Heart right ventricle (tissue), 16 donors: ENCODE results near the gene ETDA. TPM values are rescaled to one million over a fixed set of nuclear protein-coding genes. Genes with fewer than 3 reads are reported as not detected.
"Not testable (repeated sequence)": the region's sequence is repeated elsewhere in the genome, so short reads cannot be mapped to it uniquely, and the experiment has no call there.

Source experiments
- ATAC-seq, 8 donors: fragments of 200-7000 bp; cut with Tn5 transposase; one replicate each; pipeline ENCODE4 v1.9.1; 2020; ENCODE audit warnings: mild to moderate bottlenecking in 8 of 8, moderate library complexity in 8 of 8, moderate number of reproducible peaks in 1 of 8
- DNase-seq, 2 donors: peaks; one replicate each; pipeline ENCODE4 v3.0.0-alpha.2; 2020
- H3K27ac ChIP-seq, 10 donors: fragments of 200-600 bp; sonication (generic) in 2 of 10; one replicate each; pipeline versions ENCODE4 v1.5.0 to v1.8.0; 2020 to 2022; ENCODE audit warnings: mild to moderate bottlenecking in 3 of 10
- H3K27me3 ChIP-seq, 7 donors: fragments of 200-600 bp; one replicate each; pipeline ENCODE4 v1.8.0; 2021 to 2022; ENCODE audit warnings: mild to moderate bottlenecking in 2 of 7
- H3K36me3 ChIP-seq, 9 donors: fragments of 200-600 bp; sonication (generic) in 1 of 9; one replicate each; pipeline versions ENCODE4 v1.5.0 to v1.8.0; 2020 to 2022; ENCODE audit warnings: mild to moderate bottlenecking in 2 of 9
- H3K4me1 ChIP-seq, 9 donors: fragments of 200-600 bp; sonication (generic) in 1 of 9; one replicate each; pipeline versions ENCODE4 v1.5.0 to v1.8.0; 2020 to 2022; ENCODE audit warnings: mild to moderate bottlenecking in 4 of 9
- H3K4me3 ChIP-seq, 10 donors: fragments of 200-600 bp; sonication (generic) in 2 of 10; one replicate each; pipeline versions ENCODE4 v1.5.0 to v1.8.0; 2020 to 2022; ENCODE audit warnings: mild to moderate bottlenecking in 7 of 10, moderate library complexity in 2 of 10
- H3K9me3 ChIP-seq, 11 donors: fragments of 200-600 bp in 10 of 11; sonication (generic) in 2 of 11; one replicate each; pipeline versions ENCODE4 v1.5.0 to v1.8.0; 2013 to 2022; ENCODE audit warnings: mild to moderate bottlenecking in 2 of 11, control low read depth in 1 of 11, moderate library complexity in 1 of 11
- WGBS, 2 donors: extraction: QIAGEN DNeasy Blood & Tissue Kit; methylation state at CpG; one replicate each; pipeline ENCODE4 v1.1.7; 2013; ENCODE audit warnings: inconsistent platforms in 1 of 2; 5-methylcytosine and 5-hydroxymethylcytosine counted together
- intact Hi-C, 10 donors: fragments of 100-400 bp; cut with DNase I; formaldehyde crosslinking; loops; one replicate each; pipeline versions ENCODE4 v1.11.1 to v1.14.2; 2022
- polyA plus RNA-seq, 2 donors: library from polyadenylated mRNA; stranded (reverse); fragments of 200-250 nt; gene quantifications; one replicate each; pipeline ENCODE4 v1.2.3, GENCODE V29; 2013
- total RNA-seq, 10 donors: library from RNA; stranded (reverse); fragmentation: NEBNext Ultra II Directional in 3 of 10; extraction: Animal tissue kit (Norgen Biotek cat#: 25700) in 3 of 10; gene quantifications; one replicate each; pipeline versions ENCODE4 v1.2.1 to v1.2.4, GENCODE V29; 2021 to 2023
- TF ChIP-seq, protein P1 (sequence below), 9 donors: fragments of 200-600 bp; sonication (generic) in 2 of 9; IDR thresholded peaks; one replicate each; pipeline versions ENCODE4 v1.5.0 to v1.8.0; 2021 to 2022; ENCODE audit warnings: antibody characterized with exemption in 9 of 9, mild to moderate bottlenecking in 5 of 9, moderate library complexity in 1 of 9
- donor health status: Arrhythmogenic right ventricular cardiomyopathy.
- donor health status: ischemic (EF 13 %, LVEDD 7.1; RV severe dilation, severe dysfunction).
- donor health status: healthy with polysubstance abuse.
- donor health status: DM: no; HTN: yes; CAD: no.
- donor health status: DM: no; HTN: no; CAD: no.
- donor health status: ischemic (EF 25% LVEDD 6.9; RV normal size, moderate dysfunction).
- donor health status: ischemic (EF 25% LVEDD 5.7; RV mildly dilated, moderate dysfunction).
- donor health status: healthy.
- donor health status: DM: yes; HTN: yes; CAD: no.
- donor health status: Ischemic cardiomyopathy.
- donor health status: ischemic (EF 35%, LVEDD 5.7; RV mildly dilated, moderate dysfunction).
- donor health status: nonischemic (EF 11% LVEDD 7.7; RV severe dilation, severe dysfunction).
- donor health status: DM: yes; HTN: yes; CAD: no.
- donor health status: PGD.
- donor health status: ischemic (EF 29% LVEDD 5.4; RV normal size, mild dysfunction).
- donor health status: nonischemic (EF 23%, LVEDD 6.1; RV moderate dilation, normal function).

ETDA gene
- total and polyA plus RNA-seq, 12 donors: not detected

DNA sequence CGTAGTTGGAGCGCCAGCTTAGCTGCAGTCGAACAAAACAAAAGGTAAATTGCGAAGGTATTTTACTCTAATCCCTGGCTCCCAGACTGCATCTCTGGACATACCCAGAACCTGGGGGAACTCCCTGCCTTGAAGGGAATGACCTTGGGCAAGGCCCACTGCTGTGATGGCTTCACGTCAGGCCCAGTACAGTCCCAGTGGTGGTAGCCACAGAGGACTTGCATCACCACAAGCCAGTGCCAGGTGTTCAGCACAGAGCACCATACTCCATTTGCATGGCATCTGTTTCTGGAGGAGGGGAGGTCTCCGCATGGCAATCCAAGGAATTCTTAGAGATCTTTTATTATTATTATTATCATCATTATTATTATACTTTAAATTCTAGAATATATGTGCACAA lies 5.6 kb downstream of the ETDA start:
- intact Hi-C loops: no loop called here
- H3K4me3 ChIP-seq: no peak overlapping the region
- H3K27me3 ChIP-seq: no peaks in the 10 kb centered on the region
- DNase-seq (no peak), ATAC-seq (no peak)
- no peaks in the 10 kb centered on the region for H3K36me3 ChIP-seq
- no peaks in the 10 kb centered on the region for H3K4me1 ChIP-seq
- no peak overlapping the region for H3K27ac ChIP-seq
- WGBS, 2 donors: 96 to 98% methylated on average over 3 to 6 of the region's 6 CpGs
- TF ChIP-seq, protein P1, sequence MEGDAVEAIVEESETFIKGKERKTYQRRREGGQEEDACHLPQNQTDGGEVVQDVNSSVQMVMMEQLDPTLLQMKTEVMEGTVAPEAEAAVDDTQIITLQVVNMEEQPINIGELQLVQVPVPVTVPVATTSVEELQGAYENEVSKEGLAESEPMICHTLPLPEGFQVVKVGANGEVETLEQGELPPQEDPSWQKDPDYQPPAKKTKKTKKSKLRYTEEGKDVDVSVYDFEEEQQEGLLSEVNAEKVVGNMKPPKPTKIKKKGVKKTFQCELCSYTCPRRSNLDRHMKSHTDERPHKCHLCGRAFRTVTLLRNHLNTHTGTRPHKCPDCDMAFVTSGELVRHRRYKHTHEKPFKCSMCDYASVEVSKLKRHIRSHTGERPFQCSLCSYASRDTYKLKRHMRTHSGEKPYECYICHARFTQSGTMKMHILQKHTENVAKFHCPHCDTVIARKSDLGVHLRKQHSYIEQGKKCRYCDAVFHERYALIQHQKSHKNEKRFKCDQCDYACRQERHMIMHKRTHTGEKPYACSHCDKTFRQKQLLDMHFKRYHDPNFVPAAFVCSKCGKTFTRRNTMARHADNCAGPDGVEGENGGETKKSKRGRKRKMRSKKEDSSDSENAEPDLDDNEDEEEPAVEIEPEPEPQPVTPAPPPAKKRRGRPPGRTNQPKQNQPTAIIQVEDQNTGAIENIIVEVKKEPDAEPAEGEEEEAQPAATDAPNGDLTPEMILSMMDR (IDR thresholded peaks at IDR 0.05): no peak
- H3K9me3 ChIP-seq: no peaks in the 10 kb centered on the region

DNA sequence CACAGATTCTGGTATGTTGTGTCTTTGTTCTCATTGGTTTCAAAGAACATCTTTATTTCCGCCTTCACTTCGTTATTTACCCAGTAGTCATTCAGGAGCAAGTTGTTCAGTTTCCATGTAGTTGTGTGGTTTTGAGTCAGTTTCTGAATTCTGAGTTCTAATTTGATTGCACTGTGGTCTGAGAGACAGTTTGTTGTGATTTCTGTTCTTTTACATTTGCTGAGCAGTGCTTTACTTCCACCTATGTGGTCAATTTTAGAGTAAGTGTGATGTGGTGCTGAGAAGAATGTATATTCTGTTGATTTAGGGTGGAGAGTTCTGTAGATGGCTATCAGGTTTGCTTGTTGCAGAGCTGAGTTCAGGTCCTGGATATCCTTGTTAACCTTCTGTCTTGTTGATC lies 9.1 kb downstream of the ETDA start:
- H3K27ac ChIP-seq, H3K27me3 ChIP-seq, intact Hi-C loops, DNase-seq, ATAC-seq, H3K4me1 ChIP-seq, H3K36me3 ChIP-seq, H3K4me3 ChIP-seq, H3K9me3 ChIP-seq: not testable (repeated sequence)
- WGBS, 2 donors: 94 to 95% methylated on average over 2 of the region's 2 CpGs

DNA sequence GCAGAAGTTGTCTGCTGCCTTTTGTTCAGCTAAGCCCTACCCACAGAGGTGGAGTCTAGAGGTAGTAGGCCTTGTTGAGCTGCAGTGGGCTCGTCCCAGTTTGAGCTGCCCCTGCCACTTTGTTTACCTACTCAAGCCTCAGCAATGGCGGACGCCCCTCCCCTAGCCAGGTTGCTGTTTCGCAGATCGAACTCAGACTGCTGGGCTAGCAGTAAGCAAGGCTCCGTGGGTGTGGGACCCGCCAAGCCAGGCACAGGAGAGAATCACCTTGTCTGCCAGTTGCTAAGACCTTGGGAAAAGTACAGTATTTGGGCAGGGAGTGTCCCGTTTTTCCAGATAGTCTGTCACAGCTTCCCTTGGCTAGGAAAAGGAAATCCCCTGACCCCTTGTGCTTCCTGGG lies 11.5 kb downstream of the ETDA start:
- H3K27me3 ChIP-seq, H3K4me1 ChIP-seq, ATAC-seq, DNase-seq, intact Hi-C loops, H3K4me3 ChIP-seq, H3K27ac ChIP-seq, H3K36me3 ChIP-seq: not testable (repeated sequence)
- 92 to 95% methylated on average over 8 of the region's 8 CpGs for WGBS, 2 donors
- H3K9me3 ChIP-seq: peaks cover 0 to 25% (median 0%) of the 10 kb centered on the region in 11 donors

DNA sequence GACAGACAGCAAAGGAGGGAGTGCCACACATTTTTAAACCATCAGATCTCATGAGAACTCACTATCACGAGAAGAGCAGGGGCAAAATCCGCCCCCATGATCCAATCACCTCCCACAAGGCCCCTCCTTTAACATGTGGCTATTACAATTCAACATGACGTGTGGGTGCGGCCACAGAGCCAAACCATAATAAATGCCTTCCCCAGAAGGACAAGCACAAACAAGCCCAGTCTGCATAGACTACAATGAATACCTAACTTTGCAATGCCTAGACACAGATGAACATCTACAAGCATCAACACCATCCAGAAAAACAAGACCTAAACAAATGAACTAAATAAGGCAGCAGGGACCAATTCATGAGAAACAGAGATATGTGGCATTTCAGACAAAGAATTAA lies 12.3 kb downstream of the ETDA start:
- Histone ChIP-seq H3K4me3 (no peak overlapping the region), H3K36me3 (no peaks in the 10 kb centered on the region), H3K4me1 (no peaks in the 10 kb centered on the region), H3K27me3 (peaks cover 0 to 9% (median 0%) of the 10 kb centered on the region in 7 donors), H3K9me3 (peaks cover 0 to 33% (median 2%) of the 10 kb centered on the region in 11 donors), H3K27ac (no peak overlapping the region)
- ATAC-seq: no peak
- no peak for DNase-seq
- TF ChIP-seq, protein P1 (IDR thresholded peaks at IDR 0.05): no peak
- 91 to 93% methylated on average over 4 of the region's 4 CpGs for WGBS, 2 donors
- intact Hi-C loops: no loop called here

DNA sequence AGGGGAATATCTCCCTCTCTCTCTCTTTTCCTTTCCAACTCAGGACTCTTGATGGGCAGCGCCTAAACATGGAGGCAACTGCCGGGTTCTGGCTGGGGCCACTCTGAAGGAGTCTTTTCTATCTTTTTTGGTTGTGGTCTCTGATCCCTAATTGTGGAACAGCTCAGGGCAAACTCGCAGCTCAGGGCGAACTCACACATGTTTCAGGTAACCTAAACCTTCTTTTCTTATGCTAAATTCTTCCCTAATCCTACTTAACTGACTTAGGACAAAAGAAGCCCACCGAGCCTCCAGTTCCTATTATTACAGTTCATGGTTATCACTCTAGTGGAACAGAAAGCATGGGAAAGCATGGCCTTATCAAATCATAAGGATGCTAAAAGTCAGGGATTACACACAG lies 21.3 kb downstream of the ETDA start:
- WGBS, 2 donors: 96 to 98% methylated on average over 5 of the region's 5 CpGs
- Histone ChIP-seq H3K4me3 (no peak overlapping the region), H3K36me3 (no peaks in the 10 kb centered on the region), H3K27me3 (no peaks in the 10 kb centered on the region), H3K9me3 (peaks cover 0 to 54% (median 6%) of the 10 kb centered on the region in 11 donors), H3K27ac (no peak overlapping the region), H3K4me1 (no peaks in the 10 kb centered on the region)
- DNase-seq (no peak), ATAC-seq (no peak)
- TF ChIP-seq, protein P1 (IDR thresholded peaks at IDR 0.05): no peak
- intact Hi-C loops: no loop called here

DNA sequence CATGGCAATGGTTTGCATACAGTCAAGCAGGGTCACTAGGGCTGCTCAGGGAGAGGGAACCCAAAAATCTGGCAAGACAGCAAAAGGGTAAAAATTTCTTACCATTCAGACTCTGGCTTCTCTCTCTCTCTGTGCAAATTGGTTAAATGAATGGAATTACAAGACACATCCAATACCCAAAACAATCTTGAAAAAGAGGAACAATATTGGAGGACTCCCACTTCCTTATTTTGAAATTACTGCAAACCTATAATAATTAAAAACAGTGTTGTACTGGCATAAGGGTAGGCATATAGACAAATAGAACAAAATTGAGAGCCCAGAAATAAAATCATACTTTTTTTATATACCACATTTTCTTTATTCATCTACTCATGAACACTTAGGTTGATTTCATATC lies 24.1 kb downstream of the ETDA start:
- TF ChIP-seq, protein P1 (IDR thresholded peaks at IDR 0.05): no peak
- Histone ChIP-seq H3K4me1 (no peaks in the 10 kb centered on the region), H3K36me3 (no peaks in the 10 kb centered on the region), H3K9me3 (peaks cover 0 to 66% (median 26%) of the 10 kb centered on the region in 11 donors), H3K27me3 (no peaks in the 10 kb centered on the region), H3K27ac (no peak overlapping the region), H3K4me3 (no peak overlapping the region)
- DNase-seq: no peak
- no peak for ATAC-seq
- intact Hi-C loops: no loop called here
